Brain microvascular endothelial cell (primary cell): ENCODE data around the gene LMNB1.
"Not testable (repeated sequence)": the region's sequence is repeated elsewhere in the genome, so short reads cannot be mapped to it uniquely, and the experiment has no call there.

Experiments
- DNase-seq: peaks from one replicate; pipeline ENCODE4 v3.0.0-alpha.2; 2020
- H3K27ac ChIP-seq: fragments of 250-450 bp; sonication (Bioruptor Pico); 2 replicates; pipeline ENCODE4 v1.5.1; 2020; ENCODE audit warnings: mild to moderate bottlenecking, moderate library complexity
- H3K27me3 ChIP-seq: fragments of 250-450 bp; sonication (Bioruptor Pico); replicated peaks from 2 replicates; pipeline ENCODE4 v1.5.1; 2020; ENCODE audit warnings: mild to moderate bottlenecking
- H3K36me3 ChIP-seq: fragments of 250-450 bp; sonication (Bioruptor Pico); replicated peaks from 2 replicates; pipeline ENCODE4 v1.5.1; 2020; ENCODE audit warnings: mild to moderate bottlenecking
- H3K4me3 ChIP-seq: 2 replicates; pipeline ENCODE4 v1.5.1; 2011; ENCODE audit warnings: low read depth, mild to moderate bottlenecking, control low read depth, low read length, moderate library complexity
- CTCF ChIP-seq: IDR thresholded peaks from 2 replicates; pipeline ENCODE4 v1.5.1; 2011; ENCODE audit warnings: low read depth, mild to moderate bottlenecking, moderate library complexity, low read length, control low read depth, inconsistent platforms; ENCODE audit errors: missing control alignments
- in situ Hi-C: cut with HindIII; loops from 2 replicates; pipeline ENCODE4 v1.10.0; 2017; ENCODE audit warnings: low sequenced_read_pairs, low pct_ligation_motif_present

Gene LMNB1

GRCh38 chr5:126808521-126808988 is 31.6 kb downstream of the LMNB1 start:
- in situ Hi-C loops, result no loop called here
- no peaks in the 10 kb centered on the region for H3K36me3 ChIP-seq
- DNase-seq, result peak; percentile 7
- no peak overlapping the region for H3K4me3 ChIP-seq
- no peaks in the 10 kb centered on the region for H3K27me3 ChIP-seq
- H3K27ac ChIP-seq, result no peak overlapping the region
- peak; percentile 50 for TF ChIP-seq CTCF

- Histone ChIP-seq H3K27me3 (no peaks in the 10 kb centered on the region), H3K27ac (no peak overlapping the region), H3K36me3 (no peaks in the 10 kb centered on the region), H3K4me3 (no peak overlapping the region)
- no peak for DNase-seq
- in situ Hi-C loops, result no loop called here
- TF ChIP-seq CTCF, result no peak
Observed at GRCh38 chr5:126809916-126810315, 33.0 kb downstream of the LMNB1 start.

- in situ Hi-C loops, result no loop called here
- DNase-seq, result no peak
- H3K27ac ChIP-seq, result peak overlapping the region; percentile 80
- no peak overlapping the region for H3K4me3 ChIP-seq
- no peaks in the 10 kb centered on the region for H3K27me3 ChIP-seq
- no peaks in the 10 kb centered on the region for H3K36me3 ChIP-seq
- no peak for TF ChIP-seq CTCF
Observed at GRCh38 chr5:126810596-126811380, 33.9 kb downstream of the LMNB1 start.

GRCh38 chr5:126811515-126812198 is 34.7 kb downstream of the LMNB1 start:
- Histone ChIP-seq H3K36me3 (no peaks in the 10 kb centered on the region), H3K4me3 (no peak overlapping the region), H3K27ac (peak overlapping the region; percentile 80), H3K27me3 (no peaks in the 10 kb centered on the region)
- in situ Hi-C loops, result no loop called here
- TF ChIP-seq CTCF, result no peak
- peak; percentile 78 for DNase-seq

- no peaks in the 10 kb centered on the region for H3K27me3 ChIP-seq
- peak overlapping the region; percentile 80 for H3K27ac ChIP-seq
- DNase-seq, result no peak
- TF ChIP-seq CTCF, result no peak
- no peaks in the 10 kb centered on the region for H3K36me3 ChIP-seq
- in situ Hi-C loops, result no loop called here
- no peak overlapping the region for H3K4me3 ChIP-seq
Observed at GRCh38 chr5:126812199-126812570, 35.2 kb downstream of the LMNB1 start.

GRCh38 chr5:126813799-126814198 is 36.9 kb downstream of the LMNB1 start:
- H3K36me3 ChIP-seq, H3K4me3 ChIP-seq, H3K27me3 ChIP-seq, DNase-seq, H3K27ac ChIP-seq, in situ Hi-C loops: not testable (repeated sequence)
